GM13977 (cell line): ENCODE data around the gene SLC39A9.

Source experiments
- DNase-seq: peaks from one replicate; pipeline ENCODE4 v3.0.0; 2012; ENCODE audit warnings: low spot score
- in situ Hi-C: fragments of 300-500 bp; cut with MboI; formaldehyde crosslinking; loops from one replicate; pipeline ENCODE4 v1.12.0; 2022; ENCODE audit warnings: low sequenced_read_pairs, low pct_unique_long_range_greater_than_20kb, mixed read lengths, inconsistent platforms; ENCODE audit not compliant: unreplicated experiment
- TF ChIP-seq, protein P1 (sequence below): IDR thresholded peaks from 2 replicates; pipeline ENCODE4 v1.5.1; 2012; ENCODE audit warnings: mild to moderate bottlenecking, control low read depth; ENCODE audit not compliant: insufficient read depth; ENCODE audit errors: extremely low read depth, missing control alignments

SLC39A9 gene

DNA sequence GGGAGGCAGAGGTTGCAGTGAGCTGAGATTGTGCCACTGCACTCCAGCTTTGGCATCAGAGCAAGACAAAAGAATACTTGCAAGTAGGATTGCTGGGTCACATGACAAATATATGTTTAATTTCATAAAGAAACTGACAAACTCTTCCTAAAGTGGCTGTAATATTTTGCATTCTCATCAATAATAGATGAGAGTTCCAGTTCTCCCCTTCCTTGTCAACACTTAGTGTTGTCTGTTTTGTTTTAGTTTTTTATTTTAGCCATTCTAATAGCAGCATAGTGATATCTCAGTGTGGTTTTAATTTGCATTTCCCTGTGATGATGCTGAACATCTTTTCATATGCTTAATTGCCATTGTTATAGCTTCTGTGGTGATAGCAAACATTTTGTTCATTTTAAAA is 31.2 kb downstream of the SLC39A9 start:
- no peak for DNase-seq
- TF ChIP-seq, protein P1, sequence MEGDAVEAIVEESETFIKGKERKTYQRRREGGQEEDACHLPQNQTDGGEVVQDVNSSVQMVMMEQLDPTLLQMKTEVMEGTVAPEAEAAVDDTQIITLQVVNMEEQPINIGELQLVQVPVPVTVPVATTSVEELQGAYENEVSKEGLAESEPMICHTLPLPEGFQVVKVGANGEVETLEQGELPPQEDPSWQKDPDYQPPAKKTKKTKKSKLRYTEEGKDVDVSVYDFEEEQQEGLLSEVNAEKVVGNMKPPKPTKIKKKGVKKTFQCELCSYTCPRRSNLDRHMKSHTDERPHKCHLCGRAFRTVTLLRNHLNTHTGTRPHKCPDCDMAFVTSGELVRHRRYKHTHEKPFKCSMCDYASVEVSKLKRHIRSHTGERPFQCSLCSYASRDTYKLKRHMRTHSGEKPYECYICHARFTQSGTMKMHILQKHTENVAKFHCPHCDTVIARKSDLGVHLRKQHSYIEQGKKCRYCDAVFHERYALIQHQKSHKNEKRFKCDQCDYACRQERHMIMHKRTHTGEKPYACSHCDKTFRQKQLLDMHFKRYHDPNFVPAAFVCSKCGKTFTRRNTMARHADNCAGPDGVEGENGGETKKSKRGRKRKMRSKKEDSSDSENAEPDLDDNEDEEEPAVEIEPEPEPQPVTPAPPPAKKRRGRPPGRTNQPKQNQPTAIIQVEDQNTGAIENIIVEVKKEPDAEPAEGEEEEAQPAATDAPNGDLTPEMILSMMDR, result no peak
- in situ Hi-C loops, result no loop called here

DNA sequence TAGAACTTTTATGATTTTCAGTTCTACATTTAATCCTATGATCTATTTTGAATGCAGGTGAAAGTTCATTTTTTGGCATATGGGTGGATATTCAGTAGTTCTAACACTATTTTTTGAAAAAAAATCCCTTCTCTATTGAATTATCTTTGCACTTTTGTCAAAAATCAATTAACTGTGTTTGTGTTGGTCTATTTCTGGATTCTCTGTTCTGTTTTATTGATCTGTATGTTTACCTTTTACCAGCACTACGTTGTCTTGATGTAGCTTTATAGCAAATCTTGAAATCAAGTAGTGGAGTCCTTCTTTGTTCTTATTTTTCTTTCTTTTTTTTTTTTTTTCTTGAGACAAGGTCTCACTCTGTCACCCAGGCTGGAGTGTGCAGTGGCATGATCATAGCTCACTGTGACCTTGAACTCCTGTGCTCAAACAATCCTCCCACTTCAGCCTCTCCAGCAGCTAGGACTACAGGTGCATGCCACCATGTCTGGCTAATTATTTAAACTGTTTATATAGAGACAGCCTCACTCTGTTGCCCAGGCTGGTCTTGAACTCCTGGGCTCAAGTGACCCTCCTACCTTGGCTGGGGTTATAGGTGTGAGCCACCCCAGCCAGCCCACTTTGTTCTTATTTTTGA is 31.9 kb downstream of the SLC39A9 start:
- TF ChIP-seq, protein P1, result no peak
- DNase-seq, result no peak
- in situ Hi-C loops, result no loop called here

- DNase-seq, result no peak
- TF ChIP-seq, protein P1, result no peak
- in situ Hi-C loops, result no loop called here
These were observed 33.9 kb downstream of the SLC39A9 start for GRCh38 chr14:69432364-69432763.

DNA sequence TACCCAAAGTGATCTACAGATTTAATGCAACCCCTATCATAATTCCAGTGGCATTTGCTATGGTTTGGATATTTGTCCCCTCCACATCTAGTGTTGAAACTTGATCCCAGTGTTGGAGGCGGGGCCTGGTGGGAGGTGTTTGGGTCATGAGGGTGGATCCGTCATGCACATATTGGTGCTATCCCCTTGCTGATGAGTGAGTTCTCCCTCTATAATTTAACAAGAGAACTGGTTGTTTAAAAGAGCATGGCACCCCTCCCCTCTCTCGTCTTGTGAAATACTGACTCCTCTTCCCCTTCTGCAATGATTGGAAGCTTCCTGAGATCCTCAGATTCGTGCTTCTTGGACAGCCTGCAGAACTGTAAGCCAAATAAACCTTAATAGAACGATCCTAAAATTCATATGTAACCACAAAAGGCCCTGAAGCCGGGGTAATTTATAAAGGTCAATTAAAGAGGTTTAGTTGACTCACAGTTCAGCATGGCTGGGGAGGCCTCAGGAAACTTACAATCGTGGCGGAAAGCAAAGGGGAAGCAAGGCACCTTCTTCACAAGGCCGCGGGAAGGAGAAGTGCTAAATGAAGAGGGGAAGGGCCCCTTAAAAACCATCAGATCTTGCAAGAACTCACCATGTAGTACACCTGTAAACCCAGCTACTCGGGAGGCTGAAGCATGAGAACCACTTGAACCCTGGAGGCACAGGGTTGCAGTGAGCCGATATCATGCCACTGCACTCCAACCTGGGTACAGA is 41.2 kb downstream of the SLC39A9 start:
- TF ChIP-seq, protein P1, result no peak
- no peak for DNase-seq
- in situ Hi-C loops, result no loop called here

GRCh38 chr14:69441948-69442347 is 43.5 kb downstream of the SLC39A9 start:
- TF ChIP-seq, protein P1, result no peak
- peak; percentile 63 for DNase-seq
- in situ Hi-C loops, result no loop called here

GRCh38 chr14:69443296-69443805 is 44.9 kb downstream of the SLC39A9 start:
- TF ChIP-seq, protein P1, result no peak
- in situ Hi-C loops, result no loop called here
- no peak for DNase-seq
